HFFc6 (cell line): ENCODE data around the gene ZNF773. TPM values are rescaled to one million over a fixed set of nuclear protein-coding genes. Genes with fewer than 3 reads are reported as not detected.
A peak's percentile ranks its signal among the peaks of the same experiment; 100 is the strongest.
"Not testable (repeated sequence)": the region's sequence is repeated elsewhere in the genome, so short reads cannot be mapped to it uniquely, and the experiment has no call there.

Source experiments
- DNase-seq: peaks from one replicate; pipeline ENCODE4 v3.0.0-alpha.2; 2018
- H3K27ac Mint-ChIP-seq: 2 replicates; pipeline ENCODE4 v1.8.0; 2020; ENCODE audit warnings: mild to moderate bottlenecking, mixed read lengths
- H3K27me3 Mint-ChIP-seq: 2 replicates; pipeline ENCODE4 v1.8.0; 2021; ENCODE audit warnings: mild to moderate bottlenecking, moderate library complexity, mixed read lengths; ENCODE audit not compliant: insufficient read depth
- H3K36me3 Mint-ChIP-seq: 2 replicates; pipeline ENCODE4 v1.8.0; 2021; ENCODE audit warnings: low read depth, mixed read lengths
- H3K4me1 Mint-ChIP-seq: 2 replicates; pipeline ENCODE4 v1.8.0; 2020; ENCODE audit warnings: low read depth, mixed read lengths
- H3K4me3 Mint-ChIP-seq: 2 replicates; pipeline ENCODE4 v1.8.0; 2020; ENCODE audit warnings: mild to moderate bottlenecking, moderate library complexity, mixed read lengths
- H3K9me3 Mint-ChIP-seq: 2 replicates; pipeline ENCODE4 v1.8.0; 2020; ENCODE audit warnings: mild to moderate bottlenecking, mixed read lengths
- CTCF ChIP-seq: fragments of 200-600 bp; sonication (generic); IDR thresholded peaks from 2 replicates; pipeline ENCODE4 v1.5.0; 2021; ENCODE audit warnings: antibody characterized with exemption, mild to moderate bottlenecking
- long read RNA-seq: library from polyadenylated mRNA; unstranded; transcript quantifications from one replicate; pipeline ENCODE4 v2.0.0, GENCODE V29; 2019
- total RNA-seq, 6 experiments: library from RNA; stranded (reverse); fragmentation: NEBNext Ultra II Directional; extraction: Animal tissue kit (Norgen Biotek cat#: 25700); gene quantifications; 2 replicates in 1 of 6; 3 replicates in 5 of 6; pipeline ENCODE4 v1.2.3, GENCODE V29; 2021

ZNF773 gene
- total RNA-seq, result 1 to 10 TPM; 5.7 to 8.0 (median 6.8) TPM
- long read RNA-seq, transcript ZNF773-204 (4 exons, 2,019 nt), result major isoform, 6 of 12 reads
- long read RNA-seq, partial matches to known transcripts, result 0 of 12 reads
- long read RNA-seq, other reads (novel, unspliced or antisense), result 6 of 12 reads

GRCh38 chr19:57499680-57500395, at the start of gene ZNF773:
Gene ZNF773, plus strand, starts transcription at chr19:57499938. Its CDS starts 143 bp downstream, at chr19:57500081.
- Mint-ChIP-seq H3K9me3 (peaks cover 57% of the 10 kb centered on the region), H3K36me3 (peaks cover 59% of the 10 kb centered on the region), H3K4me1 (peaks cover 20% of the 10 kb centered on the region), H3K27ac (peak within 1 kb of the TSS; percentile 69), H3K4me3 (peak within 1 kb of the TSS; percentile 86)
- DNase-seq, result peak; percentile 92
- H3K27me3 Mint-ChIP-seq, result not testable (repeated sequence)

- TF ChIP-seq CTCF, result no peak
- Mint-ChIP-seq H3K36me3 (peaks cover 36% of the 10 kb centered on the region), H3K4me1 (no peaks in the 10 kb centered on the region), H3K27me3 (no peaks in the 10 kb centered on the region; the same call in 1 of the 2 replicates), H3K4me3 (no peak overlapping the region), H3K27ac (no peak overlapping the region), H3K9me3 (peaks cover 31% of the 10 kb centered on the region)
- no peak for DNase-seq
These were observed 47.4 kb upstream of the ZNF773 start for GRCh38 chr19:57452307-57452706.

GRCh38 chr19:57465680-57466381, 33.9 kb upstream of the ZNF773 start:
- peaks cover 25% of the 10 kb centered on the region for H3K36me3 Mint-ChIP-seq
- peak; percentile 82 for TF ChIP-seq CTCF
- no peak overlapping the region for H3K4me3 Mint-ChIP-seq
- H3K27ac Mint-ChIP-seq, result no peak overlapping the region
- DNase-seq, result peak; percentile 50
- H3K4me1 Mint-ChIP-seq, result no peaks in the 10 kb centered on the region
- no peaks in the 10 kb centered on the region for H3K27me3 Mint-ChIP-seq
- H3K9me3 Mint-ChIP-seq, result peaks cover 23% of the 10 kb centered on the region

DNA sequence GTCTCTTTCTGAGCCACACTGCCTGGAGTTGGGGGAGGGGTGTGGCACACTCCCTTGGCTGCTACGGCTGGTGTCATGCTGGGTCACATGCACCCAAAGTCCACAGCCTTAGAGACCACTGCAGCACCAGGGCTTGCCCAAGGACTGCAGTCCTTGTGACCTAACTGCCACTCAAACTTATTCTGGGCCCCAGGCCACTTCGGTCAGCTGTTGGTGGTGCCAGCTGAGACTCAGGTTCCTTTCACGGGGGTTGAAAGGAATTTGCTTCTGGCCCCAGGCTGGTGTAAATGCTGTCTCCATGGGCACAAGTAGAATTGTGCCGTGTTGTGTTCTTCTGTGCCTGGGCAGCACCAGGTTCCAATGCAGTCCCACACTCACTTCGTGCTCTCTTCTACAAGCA, 33.2 kb upstream of the ZNF773 start:
- Mint-ChIP-seq H3K27ac (no peak overlapping the region), H3K4me1 (no peaks in the 10 kb centered on the region), H3K9me3 (peaks cover 29% of the 10 kb centered on the region), H3K27me3 (no peaks in the 10 kb centered on the region; the same call in 1 of the 2 replicates), H3K4me3 (no peak overlapping the region), H3K36me3 (peaks cover 31% of the 10 kb centered on the region)
- TF ChIP-seq CTCF, result no peak
- DNase-seq, result no peak

DNA sequence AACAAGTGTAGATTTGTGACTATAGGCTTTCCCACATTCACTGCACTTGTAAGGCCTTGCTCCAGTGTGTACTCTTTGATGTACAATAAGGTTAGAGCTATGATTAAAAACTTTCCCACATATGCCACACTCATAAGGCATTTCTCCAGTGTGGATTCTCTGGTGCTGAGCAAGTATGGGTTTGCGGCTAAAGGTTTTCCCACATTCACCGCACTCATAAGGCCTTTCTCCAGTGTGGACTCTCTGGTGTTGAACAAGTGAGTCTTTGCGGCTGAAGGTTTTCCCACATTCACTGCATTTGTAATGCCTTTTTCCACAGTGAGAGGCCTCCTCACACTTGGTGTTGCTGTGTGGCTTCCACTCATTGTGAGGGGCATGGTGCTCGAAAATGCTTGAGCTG, 26.1 kb upstream of the ZNF773 start:
- H3K27me3 Mint-ChIP-seq, result no peaks in the 10 kb centered on the region; the same call in 1 of the 2 replicates
- DNase-seq, result no peak
- H3K36me3 Mint-ChIP-seq, result peaks cover 89% of the 10 kb centered on the region
- H3K4me3 Mint-ChIP-seq, result no peak overlapping the region
- peaks cover 8% of the 10 kb centered on the region; the same call in 1 of the 2 replicates for H3K4me1 Mint-ChIP-seq
- no peak for TF ChIP-seq CTCF
- no peak overlapping the region for H3K27ac Mint-ChIP-seq
- peaks cover 94% of the 10 kb centered on the region for H3K9me3 Mint-ChIP-seq
